Caki2 (cell line): Measurements from ENCODE around the gene SOX6. TPM values are rescaled to one million over a fixed set of nuclear protein-coding genes. Genes with fewer than 3 reads are reported as not detected.

ENCODE experiments used
- DNase-seq: peaks from one replicate; pipeline ENCODE4 v3.0.0-alpha.2; 2015; ENCODE audit warnings: low read depth
- in situ Hi-C: cut with HindIII; loops from 2 replicates; pipeline ENCODE4 v1.10.0; 2016; ENCODE audit warnings: low sequenced_read_pairs, low pct_unique_long_range_greater_than_20kb, mixed read lengths
- total RNA-seq: library from RNA; depleted of rRNA; stranded (reverse); fragments of >200 nt; shearing (Covaris generic); gene quantifications from 2 replicates; pipeline ENCODE4 v1.2.3, GENCODE V29; 2014; ENCODE audit warnings: low replicate concordance

The SOX6 gene
- total RNA-seq, 1 experiment from 2014 or later, result 0.78 TPM

DNA sequence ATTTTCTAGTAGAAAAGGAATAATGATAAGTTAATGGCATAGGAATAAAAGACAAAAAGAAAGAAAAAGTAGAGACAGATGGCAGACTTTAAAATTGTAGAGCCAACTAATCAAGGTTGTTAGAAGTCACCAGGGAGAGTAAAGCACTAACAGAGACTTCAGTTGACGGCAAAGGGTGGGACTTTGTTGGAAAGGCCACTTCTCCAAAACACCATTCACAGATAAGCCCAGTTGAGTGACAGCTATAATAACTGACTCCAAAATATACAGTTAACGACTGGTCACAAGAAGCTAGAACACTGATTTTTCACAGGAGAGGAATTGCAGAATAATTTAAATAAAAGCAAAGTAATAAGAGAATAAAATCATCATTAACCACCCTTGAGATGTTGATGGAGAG is 16.0 kb upstream of the SOX6 start:
- in situ Hi-C loops, result no loop called here
- DNase-seq, result no peak

DNA sequence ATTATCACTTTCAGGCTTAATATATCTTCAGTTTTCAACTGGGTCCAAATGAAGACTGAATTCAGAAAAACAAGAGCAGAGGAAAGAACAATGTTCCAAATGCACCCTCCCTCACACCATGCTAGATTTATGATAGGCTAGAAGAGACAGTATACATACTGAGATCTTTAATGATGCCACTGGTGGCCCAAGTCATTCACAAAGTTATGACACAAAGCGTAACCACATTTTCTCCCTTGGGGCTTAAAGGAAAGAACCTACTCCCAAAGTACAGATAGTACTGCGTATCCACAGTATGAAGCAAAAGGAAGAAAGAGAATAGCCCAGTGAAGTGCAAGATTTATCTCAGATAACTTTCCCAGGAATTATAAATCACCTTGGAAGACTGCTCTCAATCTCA is 10.9 kb upstream of the SOX6 start:
- DNase-seq, result no peak
- in situ Hi-C loops, result no loop called here

DNA sequence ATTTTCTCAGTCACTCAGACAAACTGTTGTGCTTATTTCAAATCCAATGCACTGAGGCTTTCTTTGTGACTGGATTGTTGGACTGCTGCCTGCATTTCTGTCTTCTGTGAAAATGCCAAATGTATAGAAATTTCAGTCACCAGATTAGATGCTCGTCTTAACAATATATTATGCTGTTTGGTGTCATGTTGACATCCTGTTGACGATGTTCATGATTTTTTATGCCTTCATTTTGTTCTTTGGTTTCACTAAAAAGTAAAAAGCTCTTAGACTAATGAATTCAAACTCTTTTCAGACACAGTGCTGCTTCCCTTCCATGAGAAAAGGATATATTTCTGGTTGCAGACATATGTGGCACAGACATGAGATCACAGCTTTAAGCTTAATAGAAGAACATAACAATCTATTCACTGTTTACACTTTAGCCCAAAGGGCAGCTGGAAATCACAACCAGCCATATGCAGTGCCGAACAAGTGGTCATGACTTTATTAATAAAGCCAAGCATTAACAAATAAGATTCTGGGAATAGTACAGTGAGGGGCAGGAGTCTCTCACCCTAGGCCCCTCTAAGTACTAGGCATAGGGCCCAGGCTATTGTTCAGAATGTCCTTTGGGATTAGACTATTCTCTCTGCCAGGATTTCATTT is 9.4 kb upstream of the SOX6 start:
- in situ Hi-C loops, result no loop called here
- DNase-seq, result no peak

DNA sequence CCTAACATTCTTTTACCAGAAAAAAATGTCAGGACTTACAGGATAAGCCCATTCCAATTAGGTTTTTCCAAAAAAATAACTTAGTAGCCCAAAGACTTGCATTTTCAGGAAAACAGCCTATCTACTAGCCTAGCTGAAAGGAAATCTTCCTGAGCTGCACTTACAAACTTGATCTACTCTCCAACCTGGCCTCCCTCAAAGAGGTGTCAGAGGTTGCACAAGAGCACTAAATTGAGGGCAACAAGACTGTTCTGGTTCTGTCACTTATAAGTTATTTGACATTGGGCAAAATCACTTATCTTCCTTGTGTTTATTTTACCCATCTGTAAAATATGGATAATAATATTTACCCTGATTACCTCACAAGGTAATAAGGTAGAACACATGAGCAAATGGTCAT is 7.9 kb upstream of the SOX6 start:
- no peak for DNase-seq
- in situ Hi-C loops, result no loop called here

DNA sequence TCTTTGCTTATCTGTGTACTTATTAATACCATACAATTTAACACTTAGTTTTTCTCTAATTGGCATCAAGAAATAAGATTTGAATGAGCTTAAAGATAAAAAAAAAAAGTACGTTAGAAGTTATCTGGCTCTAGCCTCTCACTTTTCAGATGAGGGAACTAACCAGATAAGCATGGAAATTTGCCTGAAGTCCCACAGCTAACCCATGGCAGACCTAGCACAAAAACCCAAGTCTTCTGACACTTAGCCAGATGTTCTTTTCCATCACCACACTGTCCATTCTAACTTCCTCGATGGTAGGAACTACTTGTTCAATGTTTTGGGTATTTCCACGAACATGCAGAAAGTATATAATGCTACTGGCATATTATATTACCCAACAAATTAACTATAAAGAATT is 7.4 kb upstream of the SOX6 start:
- in situ Hi-C loops, result no loop called here
- no peak for DNase-seq

DNA sequence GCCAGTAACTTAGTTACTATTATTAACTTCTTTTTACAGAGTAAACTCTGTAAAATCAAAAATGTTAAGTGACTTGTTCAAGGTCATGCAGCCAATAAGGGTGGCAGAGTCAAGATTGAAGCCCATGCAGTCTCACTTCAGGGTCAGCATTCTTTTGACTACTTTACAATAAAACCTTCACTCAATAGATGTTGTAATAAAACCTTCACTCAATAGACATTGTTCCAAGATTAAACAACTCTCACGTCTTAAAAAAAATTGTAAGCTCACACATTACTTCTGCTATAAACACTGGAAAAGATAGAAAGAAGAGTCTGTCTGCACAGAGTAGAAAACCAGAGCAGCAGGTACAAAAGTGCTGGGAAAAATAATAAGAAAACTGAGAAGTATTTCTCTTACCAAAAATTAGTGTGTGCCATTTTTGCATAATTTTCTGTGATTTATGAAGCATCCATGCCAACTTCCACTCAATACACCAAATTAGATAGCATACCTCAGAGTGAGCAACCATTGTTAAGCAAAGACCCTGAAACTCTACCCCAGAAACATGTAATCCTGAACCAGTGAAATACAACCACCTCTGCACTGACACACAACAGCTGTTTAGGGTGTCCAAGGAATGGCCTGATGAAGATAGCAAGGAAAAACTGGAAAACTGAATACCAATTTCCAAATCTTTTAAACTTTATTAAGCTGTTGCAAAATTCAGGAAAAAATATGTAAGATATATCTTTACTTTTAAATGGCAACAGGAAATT is 4.9 kb upstream of the SOX6 start:
- no peak for DNase-seq
- in situ Hi-C loops, result no loop called here

DNA sequence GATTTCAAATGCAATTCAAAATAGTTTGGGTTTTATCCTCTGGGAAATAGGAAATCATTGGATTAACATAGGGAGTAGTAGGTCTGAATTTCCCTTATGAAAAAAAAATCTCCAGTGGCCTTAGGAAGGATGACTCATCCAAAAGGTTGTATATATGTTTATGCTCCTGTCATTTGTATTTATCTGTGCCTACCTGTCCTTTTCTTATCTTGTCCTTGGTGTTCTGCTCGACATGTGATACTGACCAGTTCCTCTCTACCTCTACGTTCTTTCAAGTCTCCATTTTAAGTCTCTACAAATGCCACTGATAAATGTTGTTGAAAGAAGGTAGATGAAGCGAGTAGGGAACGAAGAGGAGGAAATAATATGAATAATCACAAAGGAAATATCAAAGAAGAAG is 3.0 kb upstream of the SOX6 start:
- DNase-seq, result no peak
- in situ Hi-C loops, result no loop called here

DNA sequence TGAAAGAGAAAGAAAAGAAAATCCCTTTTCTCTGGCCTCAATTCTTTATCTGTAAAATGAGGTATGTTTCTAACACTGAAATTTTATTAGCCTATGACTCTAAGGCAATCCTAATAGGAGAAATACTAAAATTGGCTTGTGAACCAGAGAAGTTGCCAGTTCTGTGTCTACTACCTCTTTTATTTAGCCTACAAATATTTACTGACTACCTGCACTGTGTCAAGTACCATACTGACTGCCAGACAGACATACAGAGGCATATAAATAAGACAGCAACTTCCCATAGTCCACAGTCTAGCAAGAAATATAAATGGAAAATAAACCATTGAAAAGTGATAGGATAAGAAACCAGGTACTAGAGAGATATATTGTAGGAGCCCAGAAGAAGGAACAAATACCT is 2.4 kb upstream of the SOX6 start:
- in situ Hi-C loops, result no loop called here
- no peak for DNase-seq

DNA sequence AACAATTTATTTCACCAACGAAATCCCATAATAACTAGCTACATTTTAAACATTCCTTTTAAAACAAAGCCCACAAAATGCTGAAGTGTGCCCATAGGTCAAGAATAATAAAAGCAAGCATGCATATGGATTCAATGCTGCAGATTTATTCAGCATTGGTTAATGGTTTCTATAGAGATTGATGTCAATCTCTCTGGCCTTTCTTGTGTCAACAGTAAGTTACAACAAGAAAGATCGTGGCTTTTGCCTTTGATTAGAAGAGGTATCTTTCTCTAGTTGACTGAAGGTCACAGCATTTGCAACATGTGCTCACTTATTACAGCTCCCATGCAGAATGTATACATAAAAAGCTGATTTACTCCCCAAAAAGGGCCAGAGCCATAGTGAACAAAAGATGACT is 1.4 kb upstream of the SOX6 start:
- in situ Hi-C loops, result no loop called here
- DNase-seq, result no peak

DNA sequence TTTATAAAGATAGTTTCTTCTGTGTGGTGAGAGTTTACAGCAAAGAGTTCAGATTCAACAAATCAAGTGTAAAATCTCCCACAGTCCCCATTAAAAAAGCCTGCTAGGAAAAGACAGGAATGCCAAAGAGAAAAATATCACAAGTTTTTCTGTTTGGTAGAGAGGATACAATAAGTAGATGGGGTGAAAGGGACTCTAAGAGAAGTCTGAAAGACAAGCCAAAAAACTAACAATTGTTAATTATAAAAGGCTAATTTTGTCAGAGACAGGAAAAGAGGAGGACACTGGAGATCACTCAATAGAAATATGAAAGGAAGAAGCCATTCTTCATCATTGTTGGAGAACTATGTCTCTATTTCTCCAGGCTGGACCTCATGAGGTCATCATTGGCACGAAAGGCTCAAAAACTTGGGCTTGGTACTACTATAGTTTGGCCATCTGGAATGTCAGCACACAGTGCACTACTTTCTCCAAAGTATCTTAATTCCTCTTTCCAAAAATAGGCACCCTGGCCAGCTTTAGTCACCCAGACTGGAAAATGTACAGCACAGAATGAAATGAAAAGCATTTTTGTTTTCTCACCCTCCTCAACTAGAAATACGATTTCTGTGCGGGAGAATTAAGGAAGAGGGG is 531 bp upstream of the SOX6 start:
- no peak for DNase-seq
- in situ Hi-C loops, result no loop called here

DNA sequence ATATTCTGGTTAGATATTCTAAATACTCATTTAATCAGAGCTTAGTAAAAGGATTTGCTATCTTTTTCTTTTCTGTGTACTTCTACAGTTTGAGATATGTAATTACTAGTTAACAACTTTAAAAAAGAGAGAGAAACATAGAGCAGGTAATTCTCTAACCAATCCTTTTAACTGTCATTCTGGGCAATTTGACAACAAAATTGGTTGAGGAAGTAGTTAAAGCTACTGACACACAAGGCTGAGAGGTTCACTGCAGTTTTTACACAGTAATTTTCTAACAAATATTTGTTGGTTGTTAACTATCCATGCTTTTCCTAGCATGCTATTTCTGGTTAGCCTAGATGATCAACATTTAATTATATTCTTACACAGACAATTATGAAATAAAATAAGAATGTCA is 3.6 kb downstream of the SOX6 start:
- no peak for DNase-seq
- in situ Hi-C loops, result no loop called here

DNA sequence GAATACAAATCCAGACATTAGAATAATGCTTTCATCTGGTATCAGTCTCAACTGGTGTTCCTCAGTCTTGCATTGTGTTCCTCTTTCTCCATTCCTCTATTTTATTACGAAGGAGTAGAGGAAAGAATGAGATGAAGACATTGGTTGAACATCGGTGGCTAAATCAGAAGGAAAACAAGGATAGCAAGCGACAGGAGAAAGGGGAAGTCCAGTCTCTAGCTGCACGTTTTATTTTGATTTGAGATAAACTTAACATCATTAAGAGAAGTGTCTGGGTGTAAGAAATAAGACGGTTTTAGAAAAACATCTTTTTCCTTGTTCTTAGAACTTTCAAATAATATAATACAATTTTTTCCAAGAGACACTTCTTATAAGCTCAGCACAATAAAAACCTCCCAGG is 6.2 kb downstream of the SOX6 start:
- in situ Hi-C loops, result no loop called here
- no peak for DNase-seq

DNA sequence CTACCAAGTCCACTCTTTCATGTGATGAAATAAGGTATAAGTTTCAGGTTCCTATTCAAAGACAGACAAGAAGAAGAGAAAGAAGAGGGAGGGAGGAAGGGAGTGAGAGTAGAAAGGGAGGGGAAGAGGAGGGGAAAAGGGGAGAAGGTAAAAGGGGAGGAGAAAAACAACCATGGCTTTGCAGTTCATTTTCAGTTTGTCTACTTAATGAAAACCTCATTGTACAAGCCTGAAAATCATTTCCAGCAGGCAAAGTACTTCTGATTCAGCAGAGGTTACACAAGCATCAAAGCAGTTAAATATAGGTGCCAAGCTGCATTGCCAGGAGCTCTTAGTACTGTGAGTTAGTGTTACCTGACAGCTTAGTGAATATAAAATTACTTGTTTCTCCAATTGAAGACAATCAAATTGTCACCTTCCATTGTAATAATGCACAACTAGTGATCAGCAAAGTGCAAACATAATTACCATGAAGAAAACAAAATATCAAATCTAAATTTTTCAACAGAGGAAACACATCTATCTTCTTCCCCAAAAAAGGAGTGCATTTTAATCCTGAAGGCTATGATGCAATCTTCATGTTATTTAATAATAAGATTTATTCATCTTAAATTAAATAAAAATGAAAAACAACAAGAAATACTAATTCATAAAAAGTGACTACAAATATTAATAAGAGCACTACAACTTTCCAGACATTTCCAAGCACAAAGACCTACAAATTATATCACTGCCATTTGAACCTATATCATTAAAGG is 8.2 kb downstream of the SOX6 start:
- no peak for DNase-seq
- in situ Hi-C loops, result no loop called here

DNA sequence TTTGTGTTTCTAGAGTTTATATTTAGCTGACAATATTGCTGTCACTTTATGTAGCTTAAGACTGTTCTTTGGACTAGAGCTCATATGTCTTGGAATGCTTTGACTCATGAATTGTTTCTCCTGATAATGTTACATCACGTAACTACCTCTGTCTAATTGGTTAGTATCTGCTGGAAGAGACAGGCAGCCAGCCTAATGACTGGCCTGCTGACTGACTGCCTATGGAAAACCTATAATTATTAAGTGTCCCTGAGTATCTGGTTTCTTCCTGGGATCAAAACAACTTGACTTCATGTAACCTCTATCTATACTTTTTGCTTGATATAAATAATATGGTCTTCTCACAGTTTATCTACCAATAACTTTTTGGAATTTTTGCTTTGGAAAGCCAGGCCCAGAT is 9.4 kb downstream of the SOX6 start:
- no peak for DNase-seq
- in situ Hi-C loops, result no loop called here

DNA sequence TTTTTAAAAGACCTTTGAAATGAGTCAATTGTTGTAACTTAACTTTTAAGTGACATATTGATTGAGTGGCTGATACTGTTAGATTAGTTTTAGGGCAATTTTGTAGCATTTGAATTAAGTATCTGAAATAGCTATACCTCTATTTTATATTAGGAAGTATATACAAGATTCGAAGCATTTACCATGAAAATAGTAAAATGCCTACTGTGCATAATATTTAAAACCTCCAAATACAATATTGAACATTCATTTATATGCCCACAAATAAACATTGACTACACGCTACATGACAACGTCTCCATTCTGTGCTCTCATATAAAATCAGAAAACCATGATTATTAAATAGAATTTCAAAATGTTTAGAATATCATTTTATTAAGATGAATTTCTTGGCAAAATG is 14.5 kb downstream of the SOX6 start:
- no peak for DNase-seq
- in situ Hi-C loops, result no loop called here

DNA sequence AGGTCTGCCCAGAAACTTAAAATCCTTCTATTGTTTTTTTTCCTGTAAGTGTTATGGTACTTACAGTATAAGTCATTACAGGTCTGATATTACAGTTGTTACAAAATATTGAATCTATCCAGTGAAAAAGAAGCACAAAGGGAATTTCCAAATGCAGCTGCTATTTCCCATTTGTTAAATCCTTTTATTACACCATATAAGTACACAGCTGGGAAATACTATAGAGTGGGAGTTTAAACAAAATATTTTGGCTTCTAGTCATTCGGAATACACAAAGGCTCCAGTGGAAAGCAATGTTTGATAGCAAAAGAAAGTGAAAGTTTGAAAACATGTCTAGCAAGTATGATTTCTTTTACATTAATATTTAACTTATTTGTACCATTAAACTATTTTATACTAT is 18.0 kb downstream of the SOX6 start:
- DNase-seq, result no peak
- in situ Hi-C loops, result no loop called here

DNA sequence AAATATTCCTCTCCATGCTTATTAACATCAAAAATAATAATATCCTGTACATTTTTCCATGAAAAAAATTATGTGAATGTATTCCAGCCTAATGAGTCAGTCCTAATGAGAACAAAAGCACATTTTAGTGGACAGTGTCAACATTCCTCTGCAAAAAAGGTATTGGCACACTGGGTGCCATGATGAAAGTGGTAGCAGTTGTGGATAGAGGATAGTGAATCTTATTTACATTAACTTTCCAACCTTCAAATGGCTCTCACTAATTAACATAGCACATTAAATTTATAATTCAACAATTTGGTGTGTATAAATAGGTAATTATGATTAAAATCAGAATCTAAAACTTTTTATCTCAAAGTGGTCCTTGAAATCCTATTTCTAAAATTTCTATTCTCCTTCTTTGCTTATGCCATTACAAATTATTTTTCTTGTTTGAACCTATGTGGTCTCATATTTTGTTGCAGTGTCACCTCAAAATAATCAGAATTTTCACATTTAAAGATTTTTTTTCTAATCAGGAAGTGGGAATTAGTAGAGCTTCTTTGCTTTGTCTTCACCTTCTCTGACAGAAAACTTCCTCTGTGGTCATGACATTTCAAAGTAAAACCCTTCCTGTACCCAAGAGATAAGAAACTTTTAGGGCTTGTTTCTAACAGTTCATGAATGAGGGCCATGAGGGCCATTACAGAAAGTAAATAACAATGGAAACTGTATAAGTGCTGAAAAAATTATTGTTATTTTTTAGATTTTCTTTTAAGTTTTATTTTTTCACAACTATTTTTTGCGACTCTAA is 18.7 kb downstream of the SOX6 start:
- DNase-seq, result no peak
- in situ Hi-C loops, result no loop called here

DNA sequence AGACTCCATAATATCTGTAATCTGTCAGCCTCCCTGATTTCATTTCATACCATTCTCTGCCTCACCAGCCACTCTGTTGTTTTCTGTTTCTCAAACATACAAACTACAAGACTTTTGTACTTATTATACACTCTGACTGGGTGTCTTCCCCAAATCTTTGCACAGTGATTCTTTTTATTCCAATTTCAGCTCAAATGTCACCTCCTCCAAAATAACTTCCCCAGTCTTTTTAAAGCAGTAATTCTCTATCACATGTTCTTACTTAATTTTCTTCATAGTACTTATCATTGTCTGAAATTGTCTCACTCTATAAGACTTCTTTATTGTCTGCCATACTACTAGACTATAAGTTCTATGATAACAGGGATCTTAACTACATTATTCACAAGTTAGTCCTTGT is 19.6 kb downstream of the SOX6 start:
- no peak for DNase-seq
- in situ Hi-C loops, result no loop called here
